MM.1S (cell line): ENCODE data around the gene SDCBP2.

Source experiments
- DNase-seq: peaks from one replicate; pipeline ENCODE4 v3.0.0-alpha.2; 2015
- H2AFZ ChIP-seq: fragments of 300-600 bp; sonication (generic); 2 replicates; pipeline ENCODE4 v1.6.0; 2016; ENCODE audit warnings: antibody characterized with exemption, low read length
- H3F3A ChIP-seq: fragments of 300-600 bp; sonication (generic); 2 replicates; pipeline ENCODE4 v1.6.1; 2016; ENCODE audit warnings: mild to moderate bottlenecking, antibody characterized with exemption, low read length, moderate library complexity, mixed read lengths; ENCODE audit not compliant: insufficient read depth
- H3K27ac ChIP-seq: fragments of 300-600 bp; sonication (generic); 2 replicates; pipeline ENCODE4 v1.5.1; 2016; ENCODE audit warnings: mild to moderate bottlenecking, low read length
- H3K27me3 ChIP-seq: fragments of 300-600 bp; sonication (generic); replicated peaks from 2 replicates; pipeline ENCODE4 v1.6.0; 2016; ENCODE audit warnings: low read length; ENCODE audit not compliant: insufficient read depth
- H3K36me3 ChIP-seq: fragments of 300-600 bp; sonication (generic); replicated peaks from 2 replicates; pipeline ENCODE4 v1.6.1; 2016; ENCODE audit warnings: mild to moderate bottlenecking, low read length, mixed read lengths; ENCODE audit not compliant: insufficient read depth
- H3K4me1 ChIP-seq: fragments of 300-600 bp; sonication (generic); 2 replicates; pipeline ENCODE4 v1.6.1; 2016; ENCODE audit warnings: low read length, mixed read lengths
- H3K4me2 ChIP-seq: fragments of 300-600 bp; sonication (generic); 2 replicates; pipeline ENCODE4 v1.6.0; 2016; ENCODE audit warnings: low read depth, low read length
- H3K4me3 ChIP-seq: fragments of 300-600 bp; sonication (generic); 2 replicates; pipeline ENCODE4 v1.5.1; 2016; ENCODE audit warnings: low read length, mixed read lengths
- H3K79me2 ChIP-seq: fragments of 300-600 bp; sonication (generic); 2 replicates; pipeline ENCODE4 v1.6.1; 2016; ENCODE audit warnings: mixed run types, low read length, mixed read lengths
- H3K9ac ChIP-seq: fragments of 300-600 bp; sonication (generic); 2 replicates; pipeline ENCODE4 v1.6.1; 2016; ENCODE audit warnings: low read length, mixed read lengths
- H3K9me2 ChIP-seq: fragments of 300-600 bp; sonication (generic); replicated peaks from 2 replicates; pipeline ENCODE4 v1.6.1; 2016; ENCODE audit warnings: mild to moderate bottlenecking, low read length, mixed read lengths; ENCODE audit not compliant: insufficient read depth
- H3K9me3 ChIP-seq: fragments of 300-600 bp; sonication (generic); replicated peaks from 2 replicates; pipeline ENCODE4 v1.6.1; 2016; ENCODE audit warnings: mild to moderate bottlenecking, low read length, mixed read lengths; ENCODE audit not compliant: insufficient read depth
- H4K20me1 ChIP-seq: fragments of 300-600 bp; sonication (generic); 2 replicates; pipeline ENCODE4 v1.6.1; 2016; ENCODE audit warnings: mild to moderate bottlenecking, low read length, moderate library complexity, mixed read lengths; ENCODE audit not compliant: insufficient read depth
- CTCF ChIP-seq: fragments of 300-600 bp; sonication (generic); IDR thresholded peaks from 2 replicates; pipeline ENCODE4 v1.5.1; 2016; ENCODE audit warnings: antibody characterized with exemption, low read length, mixed read lengths
- EZH2 ChIP-seq: fragments of 300-600 bp; sonication (generic); optimal IDR thresholded peaks from 2 replicates; pipeline ENCODE3; 2017; ENCODE audit warnings: low read depth, mild to moderate bottlenecking, antibody characterized with exemption, low read length, mixed read lengths
- EZH2phosphoT487 ChIP-seq: fragments of 300-600 bp; sonication (generic); IDR thresholded peaks from 2 replicates; pipeline ENCODE4 v1.6.1; 2018; ENCODE audit warnings: antibody characterized with exemption, low read length

SDCBP2 gene

DNA sequence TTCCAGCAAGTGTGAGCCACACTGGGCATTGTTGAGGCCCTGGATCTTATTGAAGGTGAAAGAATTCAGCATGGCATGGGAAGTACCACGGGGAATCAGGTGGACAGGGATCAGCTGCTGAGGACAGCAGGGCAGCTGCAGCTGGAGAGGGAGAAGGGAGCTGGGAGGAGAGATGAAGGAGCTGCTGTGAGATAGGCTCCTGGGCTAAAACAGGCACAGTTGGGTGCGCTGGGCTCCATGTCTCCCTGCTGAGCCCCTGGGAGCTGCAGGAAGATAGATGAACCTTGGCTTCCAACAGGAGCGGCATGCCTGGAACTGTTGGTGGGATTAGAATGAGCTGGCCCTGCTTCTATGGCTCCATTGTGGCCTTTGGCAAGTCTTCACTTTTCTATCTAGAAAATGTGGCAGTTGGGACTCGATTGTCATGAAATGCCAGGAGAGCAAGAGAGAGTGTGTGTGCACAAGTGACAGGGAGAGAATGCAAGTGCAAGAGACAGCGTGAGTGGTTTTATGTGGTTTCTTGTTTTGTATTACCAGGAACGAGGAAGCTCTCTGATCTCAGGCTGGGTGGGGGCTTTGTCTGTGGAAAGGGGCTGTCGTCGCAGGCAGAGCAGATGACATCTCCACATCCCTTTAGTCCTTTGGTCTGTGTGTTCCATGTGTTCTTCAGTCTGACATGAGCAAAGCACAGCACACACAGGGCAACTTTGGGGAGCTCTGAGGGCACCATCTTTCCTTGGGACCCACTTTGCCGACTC is 42.5 kb downstream of the SDCBP2 start:
- Histone ChIP-seq H3K4me3 (no peak overlapping the region), H3F3A (no peaks in the 10 kb centered on the region), H3K4me1 (peaks cover 13% of the 10 kb centered on the region), H2AFZ (no peak overlapping the region), H3K9me2 (no peaks in the 10 kb centered on the region), H3K27ac (no peak overlapping the region), H3K4me2 (no peak overlapping the region), H3K36me3 (no peaks in the 10 kb centered on the region), H4K20me1 (no peaks in the 10 kb centered on the region), H3K9me3 (no peaks in the 10 kb centered on the region), H3K27me3 (no peaks in the 10 kb centered on the region), H3K79me2 (no peaks in the 10 kb centered on the region), H3K9ac (no peak overlapping the region)
- TF ChIP-seq CTCF: no peak
- TF ChIP-seq EZH2phosphoT487: no peak
- TF ChIP-seq EZH2: no peak
- no peak for DNase-seq

GRCh38 chr20:1283522-1284510 is 45.1 kb downstream of the SDCBP2 start:
- Histone ChIP-seq H3K79me2 (no peaks in the 10 kb centered on the region), H4K20me1 (no peaks in the 10 kb centered on the region), H3K36me3 (no peaks in the 10 kb centered on the region), H3K27me3 (no peaks in the 10 kb centered on the region), H3K27ac (no peak overlapping the region), H3K4me1 (peaks cover 13% of the 10 kb centered on the region), H2AFZ (no peak overlapping the region), H3K9ac (no peak overlapping the region), H3F3A (no peaks in the 10 kb centered on the region), H3K4me2 (no peak overlapping the region), H3K4me3 (no peak overlapping the region), H3K9me3 (no peaks in the 10 kb centered on the region), H3K9me2 (no peaks in the 10 kb centered on the region)
- TF ChIP-seq CTCF (no peak), EZH2phosphoT487 (no peak), EZH2 (no peak)
- DNase-seq: no peak

- no peaks in the 10 kb centered on the region for H3K9me2 ChIP-seq
- H3K79me2 ChIP-seq: no peaks in the 10 kb centered on the region
- no peaks in the 10 kb centered on the region for H3K9me3 ChIP-seq
- no peaks in the 10 kb centered on the region for H4K20me1 ChIP-seq
- no peaks in the 10 kb centered on the region for H3F3A ChIP-seq
- no peak for DNase-seq
- peaks cover 13% of the 10 kb centered on the region for H3K4me1 ChIP-seq
- no peaks in the 10 kb centered on the region for H3K27me3 ChIP-seq
- H3K4me2 ChIP-seq: no peak overlapping the region
- no peak overlapping the region for H3K4me3 ChIP-seq
- no peak overlapping the region for H3K9ac ChIP-seq
- TF ChIP-seq EZH2phosphoT487 (no peak), EZH2 (no peak), CTCF (no peak)
- H2AFZ ChIP-seq: no peak overlapping the region
- H3K27ac ChIP-seq: no peak overlapping the region
- H3K36me3 ChIP-seq: no peaks in the 10 kb centered on the region
Observed at GRCh38 chr20:1282966-1283365, 46.0 kb downstream of the SDCBP2 start.
